HUES64 (cell line): ENCODE measurements around the gene CCDC196. TPM values are rescaled to one million over a fixed set of nuclear protein-coding genes. Genes with fewer than 3 reads are reported as not detected.

ENCODE experiments used
- H3K27ac ChIP-seq: 2 replicates; pipeline ENCODE4 v1.7.0; 2013; ENCODE audit warnings: low read depth, low read length, inconsistent platforms
- H3K27me3 ChIP-seq: 2 replicates; pipeline ENCODE4 v1.6.1; 2013; ENCODE audit warnings: mild to moderate bottlenecking, low read length; ENCODE audit not compliant: insufficient read depth
- H3K36me3 ChIP-seq: 2 replicates; pipeline ENCODE4 v1.6.1; 2013; ENCODE audit warnings: mild to moderate bottlenecking, low read length; ENCODE audit not compliant: insufficient read depth
- H3K4me1 ChIP-seq: 2 replicates; pipeline ENCODE4 v1.6.1; 2013; ENCODE audit warnings: mild to moderate bottlenecking, low read length, moderate library complexity; ENCODE audit not compliant: insufficient read depth
- H3K4me3 ChIP-seq: 2 replicates; pipeline ENCODE4 v1.5.1; 2013; ENCODE audit warnings: mild to moderate bottlenecking, low read length, moderate library complexity
- H3K9ac ChIP-seq: 2 replicates; pipeline ENCODE4 v1.6.1; 2013; ENCODE audit warnings: mild to moderate bottlenecking, low read depth, low read length
- H3K9me3 ChIP-seq: 2 replicates; pipeline ENCODE4 v1.6.1; 2013; ENCODE audit warnings: low read depth, low read length; ENCODE audit not compliant: insufficient read depth
- WGBS: fragments of 150-250, 120-280 bp; methylation state at CpG from one replicate; pipeline ENCODE4 v1.1.7; 2013; ENCODE audit warnings: missing lambda C conversion rate; 5-methylcytosine and 5-hydroxymethylcytosine counted together
- polyA plus RNA-seq, 2 experiments: library from polyadenylated mRNA; stranded (reverse); fragments of 50-300 nt; gene quantifications; one replicate each; pipeline ENCODE4 v1.2.3, GENCODE V29; 2013

CCDC196 gene
- polyA plus RNA-seq (2013, experiment 1 of 2): not detected
- polyA plus RNA-seq (2013, experiment 2 of 2): not detected

DNA sequence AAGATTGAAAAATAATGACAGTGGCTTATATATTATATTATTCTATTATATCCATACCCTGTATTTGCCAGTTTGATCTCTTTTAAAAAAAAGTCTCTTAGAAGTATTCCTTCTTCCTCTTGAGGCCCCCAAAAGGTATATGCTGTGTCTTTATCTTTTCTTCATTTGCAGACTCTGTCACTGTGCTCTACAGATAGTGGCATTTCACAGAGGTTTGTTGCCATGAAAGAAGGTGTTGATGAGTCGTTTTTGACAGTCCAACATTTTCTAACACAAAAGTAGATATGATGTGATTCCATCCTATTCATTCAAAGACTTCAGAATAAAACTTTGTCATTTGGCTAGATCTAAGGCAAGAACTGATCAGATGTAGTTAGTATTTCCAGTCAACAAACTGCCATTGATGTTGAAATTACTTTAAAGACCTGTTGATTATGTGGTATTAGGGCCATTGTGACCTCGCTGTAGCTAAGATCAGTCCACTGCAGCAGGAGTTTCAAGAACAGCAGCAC, at the start of gene CCDC196:
TSS of gene CCDC196 (plus strand) at position 462 of the 512 bp plus-strand sequence. CDS start 132 bp downstream, outside the sequence.
- H3K9ac ChIP-seq: no peak within 1 kb of the TSS
- no peak within 1 kb of the TSS for H3K4me3 ChIP-seq
- H3K27me3 ChIP-seq: no peaks in the 10 kb centered on the region
- no peak within 1 kb of the TSS for H3K27ac ChIP-seq
- 89% methylated on average over 1 of the region's 2 CpGs for WGBS
- no peaks in the 10 kb centered on the region for H3K9me3 ChIP-seq
- no peaks in the 10 kb centered on the region for H3K36me3 ChIP-seq
- H3K4me1 ChIP-seq: no peaks in the 10 kb centered on the region

GRCh38 chr14:66440801-66441200, 45.4 kb upstream of the CCDC196 start:
- H3K4me1 ChIP-seq: no peaks in the 10 kb centered on the region
- no peaks in the 10 kb centered on the region for H3K27me3 ChIP-seq
- no peak overlapping the region for H3K27ac ChIP-seq
- H3K4me3 ChIP-seq: no peak overlapping the region
- WGBS: 96% methylated on average over 5 of the region's 5 CpGs
- H3K36me3 ChIP-seq: no peaks in the 10 kb centered on the region
- H3K9ac ChIP-seq: no peak overlapping the region
- H3K9me3 ChIP-seq: peaks cover 25% of the 10 kb centered on the region

- H3K36me3 ChIP-seq: no peaks in the 10 kb centered on the region
- 93% methylated on average over 3 of the region's 4 CpGs for WGBS
- no peaks in the 10 kb centered on the region for H3K4me1 ChIP-seq
- H3K27me3 ChIP-seq: no peaks in the 10 kb centered on the region
- H3K4me3 ChIP-seq: no peak overlapping the region
- H3K9ac ChIP-seq: no peak overlapping the region
- no peak overlapping the region for H3K27ac ChIP-seq
- peaks cover 17% of the 10 kb centered on the region for H3K9me3 ChIP-seq
Measured at GRCh38 chr14:66442953-66443571, 43.1 kb upstream of the CCDC196 start.

- H3K27me3 ChIP-seq: no peaks in the 10 kb centered on the region
- no peak overlapping the region for H3K4me3 ChIP-seq
- H3K27ac ChIP-seq: no peak overlapping the region
- peaks cover 12% of the 10 kb centered on the region for H3K9me3 ChIP-seq
- 90% methylated on average over 2 of the region's 2 CpGs for WGBS
- no peaks in the 10 kb centered on the region for H3K36me3 ChIP-seq
- H3K4me1 ChIP-seq: no peaks in the 10 kb centered on the region
- no peak overlapping the region for H3K9ac ChIP-seq
Measured at GRCh38 chr14:66443785-66444184, 42.4 kb upstream of the CCDC196 start.

- H3K9ac ChIP-seq: no peak overlapping the region
- no peaks in the 10 kb centered on the region for H3K36me3 ChIP-seq
- H3K27ac ChIP-seq: no peak overlapping the region
- 88% methylated on average over 2 of the region's 2 CpGs for WGBS
- no peaks in the 10 kb centered on the region for H3K4me1 ChIP-seq
- peaks cover 6% of the 10 kb centered on the region for H3K9me3 ChIP-seq
- H3K27me3 ChIP-seq: no peaks in the 10 kb centered on the region
- no peak overlapping the region for H3K4me3 ChIP-seq
Measured at GRCh38 chr14:66444271-66444927, 41.8 kb upstream of the CCDC196 start.

- Histone ChIP-seq H3K27ac (no peak overlapping the region), H3K27me3 (no peaks in the 10 kb centered on the region), H3K4me1 (no peaks in the 10 kb centered on the region), H3K36me3 (no peaks in the 10 kb centered on the region), H3K4me3 (no peak overlapping the region), H3K9me3 (no peaks in the 10 kb centered on the region), H3K9ac (no peak overlapping the region)
Measured at GRCh38 chr14:66445936-66446335, 40.2 kb upstream of the CCDC196 start.

GRCh38 chr14:66453469-66453868, 32.7 kb upstream of the CCDC196 start:
- Histone ChIP-seq H3K9me3 (no peaks in the 10 kb centered on the region), H3K9ac (no peak overlapping the region), H3K4me3 (no peak overlapping the region), H3K36me3 (no peaks in the 10 kb centered on the region), H3K27me3 (no peaks in the 10 kb centered on the region), H3K27ac (no peak overlapping the region), H3K4me1 (no peaks in the 10 kb centered on the region)
- 92% methylated on average over 3 of the region's 3 CpGs for WGBS

GRCh38 chr14:66459603-66460002, 26.6 kb upstream of the CCDC196 start:
- no peak overlapping the region for H3K4me3 ChIP-seq
- H3K36me3 ChIP-seq: no peaks in the 10 kb centered on the region

GRCh38 chr14:66464261-66464660, 21.9 kb upstream of the CCDC196 start:
- Histone ChIP-seq H3K27ac (no peak overlapping the region), H3K4me1 (no peaks in the 10 kb centered on the region), H3K9me3 (peaks cover 39% of the 10 kb centered on the region), H3K36me3 (no peaks in the 10 kb centered on the region), H3K4me3 (no peak overlapping the region), H3K27me3 (no peaks in the 10 kb centered on the region), H3K9ac (no peak overlapping the region)
- WGBS: 92% methylated on average over 3 of the region's 3 CpGs

More at GRCh38 chr14:66459603-66460002, 26.6 kb upstream of the CCDC196 start:
- H3K4me1 ChIP-seq: no peaks in the 10 kb centered on the region
- no peak overlapping the region for H3K27ac ChIP-seq
- no peak overlapping the region for H3K9ac ChIP-seq
- no peaks in the 10 kb centered on the region for H3K27me3 ChIP-seq
- H3K9me3 ChIP-seq: peaks cover 8% of the 10 kb centered on the region; the same call in 1 of the 2 replicates

- no peak overlapping the region for H3K4me3 ChIP-seq
- 97% methylated on average over 2 of the region's 2 CpGs for WGBS
- peaks cover 66% of the 10 kb centered on the region for H3K9me3 ChIP-seq
- no peak overlapping the region for H3K9ac ChIP-seq
- no peaks in the 10 kb centered on the region for H3K27me3 ChIP-seq
- H3K36me3 ChIP-seq: no peaks in the 10 kb centered on the region
- no peaks in the 10 kb centered on the region for H3K4me1 ChIP-seq
- no peak overlapping the region for H3K27ac ChIP-seq
Measured at GRCh38 chr14:66468778-66469367, 17.3 kb upstream of the CCDC196 start.

DNA sequence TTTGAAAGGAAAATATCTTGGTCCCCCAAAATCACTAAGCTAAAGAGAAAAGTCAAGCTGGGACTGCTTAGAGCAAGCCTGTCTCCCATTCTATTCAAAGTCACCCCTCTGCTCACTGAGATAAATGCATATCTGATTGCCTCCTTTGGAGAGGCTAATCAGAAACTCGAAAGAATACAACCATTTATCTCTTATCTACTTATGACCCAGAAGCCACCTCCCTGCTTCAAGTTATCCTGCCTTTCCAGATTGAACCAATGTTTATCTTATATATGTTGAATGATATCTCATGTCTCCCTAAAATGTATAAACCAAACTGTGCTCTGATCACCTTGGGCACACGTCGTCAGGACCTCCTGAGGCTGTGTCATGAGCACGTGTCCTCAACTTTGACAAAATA, 14.6 kb upstream of the CCDC196 start:
- WGBS: 96% methylated on average over 4 of the region's 4 CpGs
- no peak overlapping the region for H3K27ac ChIP-seq
- H3K9ac ChIP-seq: no peak overlapping the region
- peaks cover 56% of the 10 kb centered on the region for H3K9me3 ChIP-seq
- H3K27me3 ChIP-seq: no peaks in the 10 kb centered on the region
- H3K4me1 ChIP-seq: no peaks in the 10 kb centered on the region
- no peaks in the 10 kb centered on the region for H3K36me3 ChIP-seq
- H3K4me3 ChIP-seq: no peak overlapping the region
